GM12801 (cell line): ENCODE results near the gene JADE1.

Source experiments
- TF ChIP-seq, protein P1 (sequence below): IDR thresholded peaks from one replicate; pipeline ENCODE4 v1.5.1; 2011; ENCODE audit warnings: control low read depth; ENCODE audit not compliant: insufficient read length; ENCODE audit errors: extremely low read depth

The JADE1 gene

DNA sequence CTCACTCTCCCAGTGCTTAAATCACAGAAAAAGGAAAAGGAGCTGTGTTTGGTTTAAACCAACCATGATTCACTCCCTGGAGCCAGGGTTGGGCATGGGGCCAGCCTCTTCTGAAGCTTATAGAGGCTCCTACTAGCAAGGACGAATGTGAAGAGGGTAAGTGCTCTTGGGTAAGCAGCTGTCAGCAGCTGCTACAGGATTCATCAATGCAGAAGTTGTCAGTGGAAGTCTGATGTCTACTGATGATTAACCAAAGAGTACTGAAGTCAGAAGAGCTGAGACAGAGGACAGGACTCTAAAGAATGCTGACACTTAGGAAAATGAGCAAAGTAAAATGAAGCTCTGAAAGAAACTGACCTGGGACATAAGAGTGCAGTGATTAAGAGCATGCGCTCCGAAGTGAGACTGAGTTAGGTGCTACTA lies 32.7 kb upstream of the JADE1 start:
- TF ChIP-seq, protein P1, sequence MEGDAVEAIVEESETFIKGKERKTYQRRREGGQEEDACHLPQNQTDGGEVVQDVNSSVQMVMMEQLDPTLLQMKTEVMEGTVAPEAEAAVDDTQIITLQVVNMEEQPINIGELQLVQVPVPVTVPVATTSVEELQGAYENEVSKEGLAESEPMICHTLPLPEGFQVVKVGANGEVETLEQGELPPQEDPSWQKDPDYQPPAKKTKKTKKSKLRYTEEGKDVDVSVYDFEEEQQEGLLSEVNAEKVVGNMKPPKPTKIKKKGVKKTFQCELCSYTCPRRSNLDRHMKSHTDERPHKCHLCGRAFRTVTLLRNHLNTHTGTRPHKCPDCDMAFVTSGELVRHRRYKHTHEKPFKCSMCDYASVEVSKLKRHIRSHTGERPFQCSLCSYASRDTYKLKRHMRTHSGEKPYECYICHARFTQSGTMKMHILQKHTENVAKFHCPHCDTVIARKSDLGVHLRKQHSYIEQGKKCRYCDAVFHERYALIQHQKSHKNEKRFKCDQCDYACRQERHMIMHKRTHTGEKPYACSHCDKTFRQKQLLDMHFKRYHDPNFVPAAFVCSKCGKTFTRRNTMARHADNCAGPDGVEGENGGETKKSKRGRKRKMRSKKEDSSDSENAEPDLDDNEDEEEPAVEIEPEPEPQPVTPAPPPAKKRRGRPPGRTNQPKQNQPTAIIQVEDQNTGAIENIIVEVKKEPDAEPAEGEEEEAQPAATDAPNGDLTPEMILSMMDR = no peak

DNA sequence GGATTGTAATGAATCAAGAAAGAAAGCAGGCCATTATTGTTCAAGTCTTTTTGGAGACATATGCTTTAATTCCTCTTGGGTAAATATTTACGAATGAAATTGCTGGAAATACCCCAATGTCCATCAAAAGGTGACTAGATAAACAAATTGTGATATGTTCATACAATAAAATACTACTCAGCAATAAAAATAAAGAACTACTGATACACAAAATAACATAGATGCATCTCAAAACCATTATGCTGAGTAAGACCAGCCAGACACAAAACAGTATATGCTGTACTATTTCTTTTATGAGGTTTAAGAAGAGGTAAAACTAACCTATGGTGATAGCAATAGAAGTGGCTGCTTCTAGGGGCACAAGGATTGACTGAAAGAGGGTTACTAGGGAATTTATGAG lies 28.8 kb upstream of the JADE1 start:
- TF ChIP-seq, protein P1 = no peak

DNA sequence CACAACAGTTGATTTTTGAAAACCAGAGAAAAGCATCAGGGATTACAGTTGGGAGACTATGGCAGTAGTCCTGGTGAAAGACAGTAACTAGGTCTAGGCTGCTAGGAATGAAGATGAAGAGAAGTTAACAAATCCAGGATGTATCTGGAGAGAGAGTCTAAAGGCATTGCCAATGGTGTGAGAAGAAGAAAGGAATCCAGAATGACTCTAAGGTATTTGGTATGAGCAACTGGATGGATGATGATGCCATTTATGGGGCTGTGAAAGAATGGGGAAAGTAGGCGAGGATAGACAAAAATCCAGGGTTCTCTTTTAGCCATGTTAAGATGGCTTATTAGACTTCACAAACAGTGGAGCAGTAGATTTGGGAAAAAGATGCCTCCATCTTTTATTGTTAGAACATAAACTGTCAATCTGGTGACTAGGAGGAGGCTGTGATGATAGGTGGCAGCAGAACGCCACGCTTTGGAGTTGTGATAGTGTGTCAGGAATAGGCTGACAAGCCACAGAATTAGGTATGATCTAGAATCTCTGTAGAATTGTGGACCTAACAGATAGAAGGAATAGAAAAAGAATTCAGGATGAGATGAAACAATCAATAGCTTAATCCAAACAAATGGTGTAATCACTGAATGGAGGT lies 27.3 kb upstream of the JADE1 start:
- TF ChIP-seq, protein P1 = no peak

DNA sequence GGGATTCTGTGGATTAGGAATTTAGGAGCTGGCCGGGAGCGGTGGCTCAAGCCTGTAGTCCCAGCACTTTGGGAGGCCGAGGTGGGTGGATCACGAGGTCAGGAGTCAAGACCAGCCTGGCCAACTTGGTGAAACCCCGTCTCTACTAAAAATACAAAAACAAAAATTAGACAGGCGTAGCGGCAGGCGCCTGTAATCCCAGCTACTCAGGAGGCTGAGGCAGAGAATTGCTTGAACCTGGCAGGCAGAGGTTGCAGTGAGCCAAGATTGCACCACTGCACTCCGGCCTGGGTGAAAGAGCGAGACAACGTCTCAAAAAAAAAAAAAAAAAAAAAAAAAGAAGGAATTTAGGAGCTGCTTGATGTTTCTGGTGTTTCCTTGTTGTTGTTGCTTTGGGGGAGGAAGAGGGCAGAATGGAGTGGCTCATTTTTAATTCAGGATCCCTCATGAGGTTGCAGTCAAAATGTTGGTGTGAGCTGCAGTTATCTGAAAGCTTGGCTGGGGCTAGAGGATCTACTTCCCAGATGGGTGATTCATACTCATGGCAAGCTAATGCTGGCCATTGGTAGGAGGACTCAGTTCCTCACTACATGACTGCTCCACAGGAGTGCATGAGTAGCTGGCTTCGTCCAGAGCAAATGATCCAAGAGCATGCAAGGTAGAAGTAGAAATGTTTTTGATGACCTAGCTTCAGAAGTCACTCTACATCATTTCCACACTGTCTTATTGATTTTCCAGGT lies 26.5 kb upstream of the JADE1 start:
- TF ChIP-seq, protein P1 = no peak

DNA sequence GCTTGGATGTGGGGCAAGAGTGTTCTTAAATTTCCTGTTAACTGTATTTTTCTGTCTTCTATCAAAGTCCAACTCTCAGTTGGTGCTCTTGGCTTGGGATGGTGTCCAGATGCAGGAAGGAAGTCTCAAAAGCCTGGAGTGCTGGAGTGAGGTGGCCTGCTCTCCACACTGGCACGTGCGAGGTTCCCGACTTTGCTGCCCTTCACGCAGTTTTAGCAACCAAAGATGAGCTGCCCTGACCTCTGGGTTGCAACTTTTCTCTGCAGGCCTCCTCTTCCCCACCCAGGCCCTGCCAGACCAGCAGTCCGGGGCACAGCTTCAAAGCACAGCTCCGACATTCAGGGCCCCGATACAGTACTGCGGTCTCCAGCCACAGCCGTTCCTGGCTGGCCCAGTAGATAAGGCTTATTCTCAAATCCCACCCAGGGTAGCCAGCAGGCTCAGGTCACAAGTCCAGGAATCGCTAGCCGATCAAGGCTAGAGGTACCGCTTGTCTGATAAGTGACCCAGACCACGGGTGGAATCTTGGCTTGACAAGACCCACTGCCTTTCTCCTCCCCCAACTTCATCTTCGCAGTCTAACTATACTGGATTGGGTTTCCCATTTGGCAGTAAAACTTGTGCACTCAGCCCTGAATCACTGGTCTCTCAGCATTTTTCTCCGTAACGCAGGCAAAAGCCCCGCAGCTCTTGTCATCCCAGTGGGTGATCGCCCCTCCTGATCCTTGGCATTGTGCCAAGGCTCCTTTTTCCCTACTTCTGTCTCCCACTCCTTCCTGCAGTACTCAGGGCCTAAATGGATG lies 21.8 kb upstream of the JADE1 start:
- TF ChIP-seq, protein P1 = no peak

DNA sequence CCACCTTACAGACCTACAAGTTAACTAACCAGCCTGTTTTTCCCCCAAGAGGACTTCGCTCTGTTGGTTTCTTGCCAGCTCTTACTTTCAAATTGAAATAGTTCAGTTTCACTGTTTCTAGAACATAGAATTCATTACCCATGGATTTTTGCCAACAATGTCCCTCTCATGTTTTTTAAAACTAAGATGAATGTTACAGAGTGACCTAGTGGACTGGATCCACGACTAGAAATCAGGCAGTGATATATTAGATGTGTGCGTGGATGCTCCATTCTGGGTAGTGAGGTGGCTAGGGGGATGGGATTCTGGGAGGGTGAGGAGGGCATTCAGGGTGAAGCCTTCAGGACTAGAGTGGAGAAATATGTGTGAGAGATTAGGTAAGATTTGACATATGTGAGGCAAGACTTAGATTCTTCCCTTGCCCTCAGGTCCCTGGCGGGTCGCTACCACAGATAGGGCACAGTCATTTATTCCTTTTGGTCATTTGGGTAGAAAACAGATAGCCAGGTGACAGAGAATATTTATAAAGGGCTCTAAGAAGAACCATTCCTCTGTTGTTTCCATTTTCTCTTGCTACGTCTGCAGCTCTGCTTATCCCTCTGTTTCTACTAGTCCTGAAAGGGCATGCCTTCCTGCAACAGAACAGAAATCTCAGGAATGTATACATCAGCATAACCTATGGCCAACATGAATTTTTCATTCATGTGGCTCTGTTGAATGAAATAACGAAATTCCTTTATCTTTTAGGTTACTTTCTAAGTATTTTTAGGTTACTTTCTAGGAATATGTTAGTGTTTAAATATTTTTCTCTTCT lies 15.4 kb upstream of the JADE1 start:
- TF ChIP-seq, protein P1 = no peak
